HG03432 (cell line): ENCODE measurements around the gene KISS1R.

Experiments
- ATAC-seq: cut with Tn5 transposase; IDR thresholded peaks from one replicate; pipeline ENCODE4 v1.9.1; 2021; ENCODE audit warnings: mild to moderate bottlenecking, moderate library complexity; ENCODE audit not compliant: unreplicated experiment

Gene KISS1R

GRCh38 chr19:966485-967088, 49.5 kb downstream of the KISS1R start:
- ATAC-seq = no peak
